KMS-11 (cell line): ENCODE data around the gene CNNM4.
A peak's percentile ranks its signal among the peaks of the same experiment; 100 is the strongest.

Experiments used
- H2AFZ ChIP-seq: fragments of 200-600 bp; sonication (generic); 2 replicates; pipeline ENCODE4 v1.6.1; 2016; ENCODE audit warnings: antibody characterized with exemption, mixed run types, low read depth
- H3K27ac ChIP-seq: fragments of 200-600 bp; sonication (generic); 2 replicates; pipeline ENCODE4 v1.6.1; 2016; ENCODE audit warnings: mild to moderate bottlenecking, mixed run types
- H3K27me3 ChIP-seq: fragments of 200-600 bp; sonication (generic); 2 replicates; pipeline ENCODE4 v1.6.1; 2017; ENCODE audit warnings: mild to moderate bottlenecking, low read depth, mixed run types, moderate library complexity; ENCODE audit not compliant: insufficient read depth
- H3K36me3 ChIP-seq: fragments of 200-600 bp; sonication (generic); 2 replicates; pipeline ENCODE4 v1.6.1; 2017; ENCODE audit warnings: mild to moderate bottlenecking, mixed run types; ENCODE audit not compliant: insufficient read depth
- H3K4me1 ChIP-seq: fragments of 200-600 bp; sonication (generic); 2 replicates; pipeline ENCODE4 v1.6.1; 2016; ENCODE audit warnings: mild to moderate bottlenecking, low read depth, mixed run types; ENCODE audit not compliant: poor library complexity, severe bottlenecking
- H3K4me2 ChIP-seq: fragments of 200-600 bp; sonication (generic); 2 replicates; pipeline ENCODE4 v1.7.0; 2016; ENCODE audit warnings: mild to moderate bottlenecking, mixed run types
- H3K4me3 ChIP-seq: fragments of 200-600 bp; sonication (generic); IDR thresholded peaks from 2 replicates; pipeline ENCODE4 v1.6.1; 2017; ENCODE audit warnings: low read depth, low read length, mixed read lengths; ENCODE audit not compliant: insufficient read depth
- H3K79me2 ChIP-seq: fragments of 200-600 bp; sonication (generic); 2 replicates; pipeline ENCODE4 v1.6.1; 2016; ENCODE audit warnings: low read depth, mixed run types; ENCODE audit not compliant: insufficient read depth
- H3K9ac ChIP-seq: fragments of 200-600 bp; sonication (generic); 2 replicates; pipeline ENCODE4 v1.6.1; 2016; ENCODE audit warnings: mild to moderate bottlenecking, mixed run types
- H4K20me1 ChIP-seq: fragments of 200-600 bp; sonication (generic); 2 replicates; pipeline ENCODE4 v1.6.1; 2016; ENCODE audit warnings: mild to moderate bottlenecking, mixed run types; ENCODE audit not compliant: insufficient read depth
- TF ChIP-seq, protein P1 (sequence below): fragments of 200-600 bp; sonication (generic); conservative IDR thresholded peaks from 2 replicates; pipeline ENCODE4 v1.6.1; 2017; ENCODE audit warnings: low read depth, mild to moderate bottlenecking, antibody characterized with exemption, low read length, moderate library complexity, mixed read lengths

CNNM4 gene

DNA sequence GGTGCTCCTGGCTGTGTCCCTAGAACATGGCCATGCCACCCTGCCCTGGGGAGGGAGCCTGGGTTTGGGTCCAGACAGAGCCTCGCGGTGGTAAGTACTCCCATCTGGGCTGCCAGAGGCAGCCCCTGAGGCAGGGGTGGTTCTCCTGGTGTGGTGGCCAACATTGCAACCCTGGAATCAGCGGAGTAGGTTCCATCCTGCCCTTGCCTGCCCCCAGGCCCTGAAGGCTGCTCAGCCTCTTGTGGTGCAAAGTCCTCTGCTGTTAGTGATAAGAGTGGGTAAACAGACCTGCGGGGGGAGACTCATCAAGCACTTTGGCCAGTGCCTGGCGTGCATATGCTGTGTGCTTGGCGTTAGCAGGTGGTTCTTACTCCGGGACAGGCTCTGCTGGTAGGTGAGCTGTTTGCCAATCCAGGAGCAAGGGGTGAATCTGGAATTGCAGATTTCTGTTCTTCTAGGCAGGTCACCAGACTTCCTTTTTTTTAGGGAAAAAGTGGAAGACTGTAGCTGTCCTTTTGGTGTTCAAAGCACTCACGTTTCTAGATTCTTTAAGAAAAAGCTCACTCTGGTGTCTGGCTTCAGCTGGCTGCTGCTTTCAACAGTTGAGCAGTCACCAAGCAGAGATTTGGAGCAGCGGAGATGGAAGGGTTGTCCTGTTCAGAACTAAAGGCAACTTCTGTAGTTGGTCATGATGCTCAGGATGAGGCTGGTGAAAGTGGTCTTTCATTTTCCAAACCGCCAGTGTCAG lies 58.6 kb downstream of the CNNM4 start:
- H2AFZ ChIP-seq: no peak overlapping the region
- no peak overlapping the region for H3K9ac ChIP-seq
- peaks cover 8% of the 10 kb centered on the region; the same call in 1 of the 2 replicates for H4K20me1 ChIP-seq
- no peaks in the 10 kb centered on the region for H3K36me3 ChIP-seq
- no peak overlapping the region for H3K27ac ChIP-seq
- TF ChIP-seq, protein P1, sequence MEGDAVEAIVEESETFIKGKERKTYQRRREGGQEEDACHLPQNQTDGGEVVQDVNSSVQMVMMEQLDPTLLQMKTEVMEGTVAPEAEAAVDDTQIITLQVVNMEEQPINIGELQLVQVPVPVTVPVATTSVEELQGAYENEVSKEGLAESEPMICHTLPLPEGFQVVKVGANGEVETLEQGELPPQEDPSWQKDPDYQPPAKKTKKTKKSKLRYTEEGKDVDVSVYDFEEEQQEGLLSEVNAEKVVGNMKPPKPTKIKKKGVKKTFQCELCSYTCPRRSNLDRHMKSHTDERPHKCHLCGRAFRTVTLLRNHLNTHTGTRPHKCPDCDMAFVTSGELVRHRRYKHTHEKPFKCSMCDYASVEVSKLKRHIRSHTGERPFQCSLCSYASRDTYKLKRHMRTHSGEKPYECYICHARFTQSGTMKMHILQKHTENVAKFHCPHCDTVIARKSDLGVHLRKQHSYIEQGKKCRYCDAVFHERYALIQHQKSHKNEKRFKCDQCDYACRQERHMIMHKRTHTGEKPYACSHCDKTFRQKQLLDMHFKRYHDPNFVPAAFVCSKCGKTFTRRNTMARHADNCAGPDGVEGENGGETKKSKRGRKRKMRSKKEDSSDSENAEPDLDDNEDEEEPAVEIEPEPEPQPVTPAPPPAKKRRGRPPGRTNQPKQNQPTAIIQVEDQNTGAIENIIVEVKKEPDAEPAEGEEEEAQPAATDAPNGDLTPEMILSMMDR: no peak
- peaks cover 61% of the 10 kb centered on the region for H3K79me2 ChIP-seq
- no peaks in the 10 kb centered on the region for H3K27me3 ChIP-seq
- H3K4me1 ChIP-seq: peaks cover 22% of the 10 kb centered on the region
- H3K4me2 ChIP-seq: peak overlapping the region; percentile 96; the same call in 1 of the 2 replicates
- no peak overlapping the region for H3K4me3 ChIP-seq

DNA sequence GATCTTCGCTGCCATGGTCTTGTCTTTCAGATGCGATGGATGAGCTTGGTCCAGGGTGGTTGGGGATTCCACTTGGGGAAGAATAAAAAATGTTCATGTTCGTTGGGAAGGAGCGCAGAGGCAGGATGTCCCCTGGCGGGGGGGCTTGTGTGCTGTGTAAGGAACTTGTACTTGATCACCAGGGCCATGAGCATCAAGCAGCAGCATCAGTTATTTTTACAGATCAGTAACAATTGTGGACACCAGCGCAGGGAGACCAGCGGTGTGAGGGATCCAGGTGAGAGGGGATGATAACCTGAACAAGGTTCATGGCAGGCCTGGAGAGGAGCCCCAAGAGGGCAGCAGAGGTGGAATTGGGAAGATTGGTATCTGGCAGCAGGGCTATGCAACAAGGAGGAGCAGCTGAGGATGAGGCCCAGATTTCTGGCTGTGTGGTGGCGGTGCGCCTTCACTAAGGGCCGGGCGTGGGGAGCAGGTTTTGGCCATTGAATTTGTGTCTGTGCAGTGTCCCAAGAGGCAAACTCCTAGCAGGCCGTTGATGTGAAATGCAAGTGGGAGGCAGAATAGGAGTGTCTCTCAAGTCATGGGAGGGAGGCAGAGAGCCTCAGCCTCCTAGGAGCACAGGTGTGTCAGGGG lies 59.3 kb downstream of the CNNM4 start:
- H3K27me3 ChIP-seq: no peaks in the 10 kb centered on the region
- H3K4me3 ChIP-seq: no peak overlapping the region
- no peak overlapping the region for H3K4me2 ChIP-seq
- H3K27ac ChIP-seq: no peak overlapping the region
- TF ChIP-seq, protein P1: no peak
- H3K36me3 ChIP-seq: no peaks in the 10 kb centered on the region
- peaks cover 9% of the 10 kb centered on the region; the same call in 1 of the 2 replicates for H4K20me1 ChIP-seq
- no peak overlapping the region for H3K9ac ChIP-seq
- H2AFZ ChIP-seq: no peak overlapping the region
- peaks cover 63% of the 10 kb centered on the region for H3K79me2 ChIP-seq
- peaks cover 22% of the 10 kb centered on the region for H3K4me1 ChIP-seq

DNA sequence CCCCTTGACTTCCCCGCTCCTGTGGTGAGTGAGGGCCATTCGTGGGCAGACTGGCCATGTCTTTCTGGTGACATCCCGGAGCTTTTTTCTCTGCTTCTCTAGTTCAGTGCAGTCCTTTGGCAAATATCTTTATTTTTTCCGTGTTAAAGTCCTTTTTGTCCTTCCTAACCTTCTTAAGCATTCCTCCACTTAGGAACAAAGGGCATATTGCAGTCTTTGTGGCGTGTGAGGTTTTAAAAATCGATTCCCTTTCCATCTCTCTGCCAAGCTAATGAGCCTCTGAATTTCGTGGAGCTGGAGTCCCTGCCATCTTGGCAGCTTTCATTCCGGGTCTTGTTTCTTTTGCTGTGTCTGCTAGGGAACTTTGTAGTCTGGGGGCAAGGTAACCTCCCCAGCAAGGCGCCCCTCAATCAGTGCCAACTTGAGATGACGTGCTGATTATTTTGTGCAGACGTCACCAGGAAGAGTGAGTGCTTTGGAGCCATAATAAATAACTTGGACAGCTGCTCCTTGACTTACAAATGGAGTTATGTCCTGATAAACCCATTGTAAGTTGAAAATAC lies 60.5 kb downstream of the CNNM4 start:
- TF ChIP-seq, protein P1: no peak
- Histone ChIP-seq H3K9ac (no peak overlapping the region), H3K4me1 (peaks cover 22% of the 10 kb centered on the region), H3K4me3 (no peak overlapping the region), H4K20me1 (peaks cover 9% of the 10 kb centered on the region; the same call in 1 of the 2 replicates), H3K27me3 (no peaks in the 10 kb centered on the region), H2AFZ (no peak overlapping the region), H3K27ac (no peak overlapping the region; the same call in 1 of the 2 replicates), H3K4me2 (no peak overlapping the region), H3K36me3 (no peaks in the 10 kb centered on the region), H3K79me2 (peaks cover 63% of the 10 kb centered on the region)

DNA sequence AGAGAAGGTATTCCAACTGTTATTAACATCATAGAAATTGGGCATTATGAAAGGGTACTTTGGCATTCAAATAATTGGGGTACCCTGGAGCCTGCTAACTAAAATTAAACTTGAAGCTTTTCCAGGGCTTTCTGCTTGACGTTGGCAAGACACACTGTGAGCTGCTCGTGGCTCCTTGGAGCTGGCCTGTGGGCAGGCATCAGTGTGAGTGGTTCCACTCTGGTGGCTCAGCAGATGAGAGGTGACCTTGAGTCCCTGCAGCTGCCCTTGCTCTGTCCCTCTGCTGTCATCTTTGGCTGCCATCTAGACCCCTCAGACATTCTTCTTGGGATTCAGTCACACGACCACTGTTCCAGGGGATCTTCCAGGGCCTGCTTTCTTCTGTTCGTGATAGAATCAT lies 62.1 kb downstream of the CNNM4 start:
- H3K27ac ChIP-seq: peak overlapping the region; percentile 7; the same call in 1 of the 2 replicates
- H3K9ac ChIP-seq: no peak overlapping the region
- H3K79me2 ChIP-seq: peaks cover 55% of the 10 kb centered on the region
- TF ChIP-seq, protein P1: no peak
- H3K4me2 ChIP-seq: no peak overlapping the region
- H4K20me1 ChIP-seq: peaks cover 9% of the 10 kb centered on the region; the same call in 1 of the 2 replicates
- no peaks in the 10 kb centered on the region for H3K36me3 ChIP-seq
- H3K4me3 ChIP-seq: no peak overlapping the region
- no peaks in the 10 kb centered on the region for H3K27me3 ChIP-seq
- H3K4me1 ChIP-seq: peaks cover 17% of the 10 kb centered on the region
- H2AFZ ChIP-seq: no peak overlapping the region
